NCI-H2171 (cell line): ENCODE data around the gene CTNNA1.

Source experiments
- DNase-seq: peaks from one replicate; lab custom pipeline; 2025; lab: John Stamatoyannopoulos, UW

The CTNNA1 gene

GRCh38 chr5:138849882-138850281 lies 96.7 kb downstream of the CTNNA1 start:
- DNase-seq: no peak

DNA sequence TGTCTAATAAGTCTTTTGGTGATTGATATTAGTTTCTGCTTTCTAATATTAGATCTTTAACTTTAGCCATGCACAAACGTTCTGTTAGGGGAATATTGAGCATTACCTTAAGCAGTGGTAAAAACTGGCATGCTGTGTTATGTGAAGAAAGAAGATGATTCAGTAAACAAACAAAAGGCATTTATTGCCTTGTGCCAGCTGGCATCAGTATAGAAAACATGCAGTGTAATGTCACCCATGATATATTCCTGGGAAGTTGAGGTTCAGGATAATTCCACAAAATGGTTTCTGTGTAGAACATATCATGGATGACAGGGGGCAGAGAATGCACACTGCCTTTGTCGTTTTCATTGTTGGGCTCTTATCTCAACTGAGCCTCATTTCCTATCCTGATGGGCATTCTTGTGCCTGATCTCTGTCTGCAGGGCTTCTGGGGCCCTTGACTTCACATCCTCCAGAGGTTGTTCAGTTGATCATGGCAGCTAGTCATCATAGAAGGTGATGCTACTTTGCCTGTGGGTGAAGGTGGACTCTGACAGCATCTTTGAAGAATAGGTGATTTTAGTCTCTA lies 97.7 kb downstream of the CTNNA1 start:
- DNase-seq: no peak

GRCh38 chr5:138853132-138853531 lies 99.9 kb downstream of the CTNNA1 start:
- no peak for DNase-seq

DNA sequence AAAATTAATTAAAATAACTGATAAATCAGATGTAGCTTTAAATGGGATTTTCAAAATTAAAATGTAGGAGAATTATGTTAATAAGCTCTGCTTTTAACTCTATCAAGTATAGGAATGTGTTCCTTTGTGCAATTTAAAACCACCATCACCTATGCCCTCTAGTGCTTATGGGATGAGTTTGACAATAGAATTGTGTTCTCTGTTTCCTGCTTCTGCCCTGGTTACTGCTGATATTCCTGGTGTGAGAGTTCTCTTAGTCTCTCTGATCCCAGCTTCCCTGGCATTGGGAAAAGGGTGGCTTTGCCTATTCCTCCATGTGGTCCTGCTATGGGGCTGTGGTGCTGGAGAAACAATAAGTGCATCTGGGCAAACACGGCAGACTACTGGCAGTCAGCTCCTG lies 113.8 kb downstream of the CTNNA1 start:
- DNase-seq: no peak

GRCh38 chr5:138869038-138869437 lies 115.8 kb downstream of the CTNNA1 start:
- no peak for DNase-seq

- DNase-seq: no peak
Observed at GRCh38 chr5:138869763-138870500, 116.7 kb downstream of the CTNNA1 start.

- DNase-seq: no peak
Observed at GRCh38 chr5:138870611-138871010, 117.4 kb downstream of the CTNNA1 start.

- DNase-seq: no peak
Observed at GRCh38 chr5:138872841-138873465, 119.7 kb downstream of the CTNNA1 start.

GRCh38 chr5:138873466-138874221 lies 120.4 kb downstream of the CTNNA1 start:
- no peak for DNase-seq

DNA sequence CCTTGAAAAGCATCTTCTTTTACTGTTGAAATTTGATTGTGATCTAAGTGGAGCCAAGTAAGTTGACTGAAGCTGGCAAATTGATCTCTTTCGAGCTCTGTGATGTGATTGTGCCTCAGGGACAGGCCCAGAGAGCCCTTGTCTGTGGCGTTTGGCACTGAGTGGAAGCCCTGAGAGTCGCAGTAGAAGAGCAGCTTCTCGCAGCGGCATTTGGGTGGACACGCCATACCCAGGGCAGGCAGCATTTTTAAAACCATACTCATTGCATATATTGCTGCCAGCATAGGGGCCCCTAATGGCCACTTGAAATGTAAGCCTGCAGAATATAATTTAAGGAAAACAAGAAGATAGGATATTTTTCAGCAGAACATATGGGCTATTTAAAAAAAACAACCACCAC lies 121.0 kb downstream of the CTNNA1 start:
- no peak for DNase-seq

DNA sequence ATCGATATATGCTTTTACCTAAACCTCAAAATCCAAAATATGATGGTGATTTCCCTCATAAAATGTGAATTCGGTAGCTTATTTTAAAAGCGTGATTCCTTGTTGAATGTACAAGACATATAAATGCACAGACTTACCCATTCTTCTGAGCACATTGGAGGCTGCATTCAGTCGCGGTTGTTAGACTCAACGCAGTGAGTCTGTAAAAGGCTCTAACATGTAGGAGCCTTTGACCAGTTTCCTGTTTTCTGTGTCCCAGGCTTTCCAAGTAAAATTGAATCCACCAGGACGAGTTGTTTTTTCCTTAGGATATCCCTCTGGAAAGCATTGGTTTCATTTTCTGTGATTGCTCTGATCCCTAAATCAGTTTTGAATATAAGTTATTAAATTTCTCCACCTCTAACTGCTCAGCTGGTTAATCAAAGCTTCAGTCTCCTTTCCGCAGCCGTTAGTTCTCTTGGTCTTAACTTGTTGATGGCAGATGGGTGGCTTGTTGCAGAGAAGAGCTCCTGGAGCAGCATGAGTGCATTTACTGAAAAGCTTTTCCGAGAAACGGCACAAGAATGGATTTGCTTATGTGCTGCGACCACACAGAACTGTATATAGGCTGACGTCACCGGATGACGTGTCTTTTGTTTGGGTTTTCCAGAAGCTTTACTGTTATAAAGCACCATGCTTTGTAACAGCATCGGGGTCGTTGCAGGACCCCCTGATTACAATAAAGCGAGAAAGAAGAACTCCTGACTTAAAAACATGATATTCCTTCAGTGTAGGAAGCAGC lies 121.7 kb downstream of the CTNNA1 start, which contains the start of gene LRRTM2:
TSS of gene LRRTM2 (minus strand) at position 565 of the 781 bp plus-strand sequence. CDS start at position 141, 424 bp downstream.
- no peak for DNase-seq

GRCh38 chr5:138875552-138875875 lies 122.3 kb downstream of the CTNNA1 start:
- no peak for DNase-seq

DNA sequence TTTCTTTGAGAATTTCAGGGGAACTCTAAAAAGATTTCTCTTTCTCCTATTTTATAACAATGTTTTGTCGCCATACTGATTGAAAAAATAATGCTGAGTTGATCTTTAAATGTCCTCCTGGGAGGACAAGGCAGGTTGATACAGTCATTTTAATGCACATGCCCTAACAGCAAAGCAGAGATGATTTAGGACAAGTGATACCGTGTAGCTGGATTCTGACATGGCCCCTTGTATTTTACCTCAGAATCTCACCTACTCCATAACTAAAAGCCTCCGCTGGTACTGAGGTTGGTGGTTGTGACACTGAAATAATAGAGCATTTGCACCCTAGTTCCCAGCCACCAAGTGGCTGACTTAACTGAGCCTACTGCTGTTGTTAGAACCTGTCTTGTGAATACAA lies 122.7 kb downstream of the CTNNA1 start:
- DNase-seq: no peak

- no peak for DNase-seq
Observed at GRCh38 chr5:138876811-138877210, 123.6 kb downstream of the CTNNA1 start.

DNA sequence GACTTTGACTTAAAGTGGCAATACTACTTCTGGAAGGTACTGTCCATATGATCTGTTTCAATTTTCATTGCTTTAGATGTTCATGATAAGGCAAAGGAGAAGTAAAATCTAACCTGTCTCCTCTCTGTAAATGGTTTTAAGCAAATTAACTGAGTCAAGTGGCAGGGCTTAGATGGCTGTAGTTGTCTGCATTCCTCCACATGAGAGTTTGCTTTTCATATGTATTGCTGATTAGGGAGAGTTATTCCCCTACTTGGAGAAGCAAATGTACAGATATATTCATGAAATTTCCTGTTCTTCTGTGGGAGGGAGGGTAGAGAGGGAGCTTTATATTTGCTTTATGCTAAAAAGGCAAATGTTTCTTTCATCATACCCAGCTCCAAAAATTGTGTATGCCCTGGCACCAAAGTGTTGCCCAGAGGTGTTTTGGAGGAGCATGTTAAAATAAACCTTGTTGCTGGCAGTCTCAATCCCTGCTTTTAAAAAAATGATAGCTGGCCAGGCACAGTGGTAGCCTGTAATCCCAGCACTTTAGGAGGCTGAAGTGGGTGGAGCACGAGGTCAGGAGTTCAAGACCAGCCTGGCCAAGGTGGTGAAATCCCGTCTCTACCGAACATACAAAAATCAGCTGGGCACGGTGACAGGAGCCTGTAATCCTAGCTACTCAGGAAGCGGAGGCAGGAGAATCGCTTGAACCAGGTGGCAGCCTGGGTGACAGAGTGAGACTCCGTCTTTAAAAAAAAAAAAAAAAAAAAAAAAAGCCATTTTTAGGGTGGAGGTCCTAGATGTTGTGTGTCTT lies 125.4 kb downstream of the CTNNA1 start:
- no peak for DNase-seq

GRCh38 chr5:138883211-138883610 lies 130.0 kb downstream of the CTNNA1 start:
- no peak for DNase-seq

DNA sequence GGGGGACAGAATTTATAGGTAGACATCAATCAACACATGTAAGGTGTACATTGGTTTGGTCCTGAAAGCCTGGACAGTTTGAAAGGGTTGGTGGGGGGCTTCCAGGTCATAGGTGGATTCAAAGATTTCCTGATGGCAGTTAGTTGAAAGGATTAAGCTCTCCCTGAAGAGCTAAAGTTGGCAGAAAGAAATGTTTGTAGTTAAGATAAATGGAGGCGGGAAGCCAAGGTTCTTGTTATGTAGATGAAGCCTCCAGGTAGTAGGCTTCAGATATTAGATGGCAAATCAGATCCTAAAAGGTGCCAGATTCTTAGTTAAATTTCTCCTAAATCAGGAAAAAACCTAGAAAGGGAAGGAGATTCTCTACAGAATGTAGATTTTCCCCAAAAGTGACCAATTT lies 130.9 kb downstream of the CTNNA1 start:
- DNase-seq: no peak

DNA sequence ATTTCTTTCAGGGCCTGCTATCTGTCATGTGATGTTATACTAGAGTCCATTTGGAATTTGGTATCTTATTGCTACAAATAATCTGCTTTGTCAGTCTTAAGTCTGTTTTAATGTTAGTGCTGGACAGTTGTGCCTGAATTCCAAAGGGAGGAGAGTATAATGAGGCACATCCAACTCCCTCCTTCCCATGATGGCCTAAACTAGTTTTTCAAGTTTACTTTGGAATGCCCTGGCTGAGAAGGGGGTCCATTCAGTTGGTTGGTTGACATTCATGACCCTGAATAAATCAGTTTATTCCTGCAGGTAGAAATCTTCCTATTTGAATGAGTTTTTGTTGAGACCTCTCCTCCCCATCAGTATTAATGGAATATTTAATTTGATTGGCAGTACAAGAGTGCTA lies 131.3 kb downstream of the CTNNA1 start:
- DNase-seq: no peak

GRCh38 chr5:138889994-138890393 lies 136.8 kb downstream of the CTNNA1 start:
- DNase-seq: no peak

- no peak for DNase-seq
Observed at GRCh38 chr5:138890644-138891043, 137.4 kb downstream of the CTNNA1 start.

DNA sequence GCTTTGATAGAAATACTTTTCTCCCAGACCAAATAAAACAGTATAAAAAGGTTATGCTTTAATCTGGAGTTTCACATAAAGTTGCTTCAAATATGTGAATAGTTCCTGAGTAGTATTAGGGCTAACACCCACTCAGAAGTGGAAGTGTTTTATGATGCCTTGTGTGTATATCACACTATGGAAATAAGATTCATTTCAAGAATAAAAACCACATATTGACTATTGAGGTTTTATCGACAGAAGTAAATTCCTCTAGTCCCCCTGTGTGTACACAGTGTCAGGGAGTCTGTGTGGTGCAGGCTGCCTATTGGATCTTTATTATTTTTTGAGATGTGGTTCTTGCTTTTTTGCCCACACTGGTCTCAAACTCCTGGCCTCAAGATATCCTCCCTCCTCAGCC lies 142.7 kb downstream of the CTNNA1 start:
- no peak for DNase-seq
